GM18498 (cell line): Measurements from ENCODE around the gene ASXL2.
"Not testable (repeated sequence)": the region's sequence is repeated elsewhere in the genome, so short reads cannot be mapped to it uniquely, and the experiment has no call there.

Source experiments
- ATAC-seq: cut with Tn5 transposase; IDR thresholded peaks from one replicate; pipeline ENCODE4 v1.9.1; 2021; ENCODE audit warnings: mild to moderate bottlenecking, moderate library complexity; ENCODE audit not compliant: unreplicated experiment

Gene ASXL2

DNA sequence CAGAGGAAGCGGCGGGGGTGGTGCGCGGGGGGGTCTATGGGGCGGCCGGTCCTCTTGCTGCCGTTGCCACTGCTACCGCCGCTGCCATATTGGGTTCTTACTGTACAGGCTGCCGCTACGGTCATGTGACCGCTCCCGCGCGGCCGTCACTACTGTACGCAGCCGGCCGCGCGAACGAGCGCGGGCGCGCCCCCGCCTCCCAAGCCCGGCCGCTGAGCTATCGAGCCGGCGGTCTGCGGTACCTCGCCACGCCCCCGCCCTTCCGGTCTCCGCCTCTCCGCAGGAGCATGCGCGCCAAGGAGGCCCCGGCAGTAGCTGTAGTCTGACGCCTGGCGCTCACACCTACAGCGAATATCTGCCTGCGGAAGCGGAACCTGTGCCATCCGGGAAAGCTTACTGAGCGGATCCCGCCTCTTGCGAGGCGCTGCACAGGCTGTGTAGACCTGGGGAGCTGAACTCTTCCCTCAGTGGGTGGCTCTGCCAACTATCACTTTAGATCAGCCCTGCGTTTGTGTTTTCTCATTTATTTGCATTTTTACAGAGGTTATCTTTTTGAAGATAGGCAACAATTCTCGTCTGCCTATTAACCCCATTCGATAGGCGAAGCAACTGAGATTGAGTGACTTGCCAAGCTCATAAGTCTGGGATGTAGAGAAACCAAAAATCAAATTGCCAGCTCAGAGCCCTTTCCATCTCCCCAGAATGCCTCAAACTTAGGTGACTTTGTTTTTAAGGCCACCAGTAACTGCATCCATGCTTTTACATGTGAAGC, at the start of gene ASXL2:
TSS of gene ASXL2 (minus strand) at position 127 of the 772 bp plus-strand sequence. CDS start 265 bp downstream, outside the sequence.
- peak; percentile 92 for ATAC-seq

DNA sequence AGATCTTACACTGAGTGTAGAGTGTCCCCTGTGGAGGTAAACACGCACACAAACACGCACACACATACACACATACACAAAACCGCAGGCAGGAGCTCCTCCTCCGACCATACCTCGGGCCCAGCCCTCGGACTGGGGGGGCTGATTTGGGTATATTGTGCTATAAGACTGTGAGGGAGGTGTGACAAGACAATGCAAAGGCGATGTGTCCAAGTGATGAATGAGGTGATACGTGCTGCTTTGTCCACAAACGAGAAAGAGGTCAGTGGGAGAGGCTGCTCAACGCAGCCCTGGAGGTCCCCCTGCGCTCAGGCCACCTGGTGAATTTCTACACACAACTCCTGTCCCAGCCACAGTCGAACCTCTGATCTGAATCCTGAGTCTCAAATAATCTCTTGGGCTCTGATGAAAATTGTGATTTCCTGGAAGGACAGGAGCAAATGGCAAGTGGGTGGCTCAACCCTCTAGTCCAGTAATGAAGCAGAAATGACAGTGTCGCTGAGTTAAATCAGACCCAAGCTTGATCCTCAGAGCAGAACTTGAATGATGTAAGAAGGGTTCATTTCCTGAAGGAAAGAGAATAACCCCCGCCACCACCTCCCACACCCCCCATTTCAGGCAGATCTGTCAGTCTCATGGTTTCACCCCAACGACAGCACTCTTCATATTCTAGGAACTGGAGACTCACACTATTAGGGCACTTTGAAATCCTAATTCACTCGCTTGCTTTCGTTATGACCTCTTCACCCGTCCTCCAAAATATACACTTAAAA, 48.9 kb upstream of the ASXL2 start:
- ATAC-seq, result no peak

DNA sequence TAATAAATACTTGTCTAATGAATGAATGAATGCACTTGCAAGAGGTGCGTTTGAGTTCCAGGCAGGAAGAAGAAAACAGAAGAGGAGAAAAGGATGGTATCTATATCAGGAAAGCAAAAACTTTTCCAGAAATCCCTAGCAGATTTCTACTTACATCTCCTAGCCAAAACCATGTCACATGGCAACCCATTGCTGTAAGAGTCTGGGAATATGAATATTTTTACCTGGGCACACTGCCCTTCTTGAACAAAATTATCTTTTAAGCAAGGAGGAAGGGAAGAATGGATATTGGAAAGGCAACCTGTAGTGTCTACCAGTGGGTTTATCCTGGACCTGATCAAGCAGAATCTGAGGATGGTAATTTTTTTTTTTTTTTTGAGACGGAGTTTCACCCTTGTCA, 44.2 kb upstream of the ASXL2 start:
- ATAC-seq, result no peak

DNA sequence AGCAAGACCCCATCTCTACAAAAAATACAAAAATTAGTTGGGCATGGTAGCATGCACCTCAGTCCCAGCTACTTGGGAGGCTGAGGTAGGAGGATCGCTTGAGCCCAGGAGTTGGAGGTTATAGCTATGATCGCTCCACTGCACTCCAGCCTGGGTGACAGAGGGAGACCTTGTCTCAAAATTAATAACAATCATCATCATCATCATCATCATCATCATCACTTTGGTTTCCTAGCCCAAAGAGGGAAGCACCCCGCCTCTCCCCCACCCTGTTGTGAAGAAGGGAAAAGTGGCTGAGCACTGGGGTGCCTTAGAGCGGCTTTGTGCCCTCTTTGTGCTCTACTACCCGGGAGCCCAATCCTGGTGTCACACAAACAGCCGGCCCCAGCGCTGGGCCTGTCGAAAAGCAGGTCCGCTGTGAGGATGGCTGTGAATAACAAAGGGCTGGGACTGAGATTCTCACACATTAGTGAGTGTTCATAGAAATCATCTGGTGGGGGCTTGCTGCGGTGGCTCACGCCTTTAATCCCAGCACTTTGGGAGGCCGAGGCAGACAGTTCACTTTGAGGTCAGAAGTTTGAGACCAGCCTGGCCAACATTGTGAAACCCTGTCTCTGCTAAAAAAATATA, 42.6 kb upstream of the ASXL2 start:
- no peak for ATAC-seq

DNA sequence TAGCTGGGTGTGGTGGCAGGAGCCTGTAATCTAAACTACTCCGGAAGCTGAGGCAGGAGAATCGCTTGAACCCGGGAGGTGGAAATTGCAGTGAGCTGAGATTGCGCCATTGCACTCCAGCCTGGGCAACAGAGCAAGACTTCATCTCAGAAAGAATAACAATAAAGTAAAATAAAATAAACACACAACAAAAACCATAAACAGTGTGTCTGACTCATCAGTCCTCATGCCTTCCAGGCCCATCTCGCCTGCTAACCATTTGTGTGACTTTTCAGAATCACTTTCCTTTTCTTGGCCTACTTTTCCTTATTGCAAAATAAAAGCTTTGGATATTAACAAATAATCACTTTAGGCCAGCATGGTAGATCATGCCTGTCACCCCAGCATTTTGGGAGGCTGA, 42.0 kb upstream of the ASXL2 start:
- ATAC-seq, result no peak

DNA sequence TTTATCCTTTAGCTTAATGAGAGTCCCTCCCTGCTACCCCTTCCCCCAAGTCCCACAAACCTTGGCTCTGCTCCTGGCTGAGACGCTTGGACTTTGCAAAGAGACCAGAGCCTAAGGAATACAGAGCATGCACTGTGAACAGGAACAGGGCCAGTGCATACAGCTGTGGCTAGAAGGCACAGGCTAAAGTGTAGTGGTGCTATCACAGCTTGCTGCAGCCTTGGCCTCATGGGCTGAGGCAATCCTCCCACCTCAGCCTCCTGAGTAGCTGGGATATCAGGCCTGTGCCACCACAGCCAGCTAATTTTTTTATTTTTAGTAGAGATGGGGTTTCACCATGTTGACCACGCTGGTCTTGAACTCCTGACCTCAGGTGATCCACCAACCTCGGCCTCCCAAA, 39.5 kb upstream of the ASXL2 start:
- ATAC-seq, result no peak

DNA sequence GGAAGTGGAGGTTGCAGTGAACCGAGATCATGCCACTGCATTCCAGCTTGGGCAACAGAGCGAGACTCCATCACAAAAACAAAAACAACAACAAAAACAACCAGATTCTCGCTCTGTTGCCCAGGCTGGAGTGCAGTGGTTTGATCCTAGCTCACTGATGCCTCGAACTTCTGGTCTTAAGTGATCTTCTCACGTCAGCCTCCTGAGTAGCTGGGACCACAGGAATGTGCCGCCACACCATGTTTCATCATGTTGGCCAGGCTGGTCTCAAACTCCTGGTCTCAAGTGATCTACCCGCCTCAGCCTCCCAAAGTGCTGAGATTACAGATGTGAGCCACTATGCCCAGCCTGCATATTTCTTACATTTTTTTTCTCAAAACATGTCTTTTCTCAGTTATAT, 39.1 kb upstream of the ASXL2 start:
- not testable (repeated sequence) for ATAC-seq

DNA sequence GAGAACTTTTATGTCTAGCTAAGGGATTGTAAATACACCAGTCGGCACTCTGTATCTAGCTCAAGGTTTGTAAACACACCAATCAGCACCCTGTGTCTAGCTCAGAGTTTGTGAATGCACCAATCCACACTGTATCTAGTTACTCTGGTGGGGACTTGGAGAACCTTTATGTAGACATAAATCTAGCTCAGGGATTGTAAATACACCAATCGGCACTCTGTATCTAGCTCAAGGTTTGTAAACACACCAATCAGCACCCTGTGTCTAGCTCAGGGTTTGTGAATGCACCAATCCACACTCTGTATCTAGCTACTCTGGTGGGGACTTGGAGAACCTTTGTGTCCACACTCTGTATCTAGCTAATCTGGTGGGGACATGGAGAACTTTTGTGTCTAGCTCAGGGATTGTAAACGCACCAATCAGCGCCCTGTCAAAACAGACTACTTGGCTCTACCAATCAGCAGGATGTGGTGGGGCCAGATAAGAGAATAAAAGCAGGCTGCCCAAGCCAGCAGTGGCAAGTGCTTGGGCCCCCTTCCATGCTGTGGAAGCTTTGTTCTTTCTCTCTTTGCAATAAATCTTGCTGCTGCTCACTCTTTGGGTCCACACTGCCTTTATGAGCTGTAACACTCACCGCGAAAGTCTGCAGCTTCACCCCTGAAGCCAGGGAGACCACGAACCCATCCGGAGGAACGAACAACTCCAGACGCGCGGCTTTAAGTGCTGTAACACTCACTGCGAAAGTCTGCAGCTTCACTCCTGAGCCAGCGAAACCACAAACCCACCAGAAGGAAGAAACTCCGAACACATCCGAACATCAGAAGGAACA, 37.9 kb upstream of the ASXL2 start:
- ATAC-seq, result not testable (repeated sequence)

DNA sequence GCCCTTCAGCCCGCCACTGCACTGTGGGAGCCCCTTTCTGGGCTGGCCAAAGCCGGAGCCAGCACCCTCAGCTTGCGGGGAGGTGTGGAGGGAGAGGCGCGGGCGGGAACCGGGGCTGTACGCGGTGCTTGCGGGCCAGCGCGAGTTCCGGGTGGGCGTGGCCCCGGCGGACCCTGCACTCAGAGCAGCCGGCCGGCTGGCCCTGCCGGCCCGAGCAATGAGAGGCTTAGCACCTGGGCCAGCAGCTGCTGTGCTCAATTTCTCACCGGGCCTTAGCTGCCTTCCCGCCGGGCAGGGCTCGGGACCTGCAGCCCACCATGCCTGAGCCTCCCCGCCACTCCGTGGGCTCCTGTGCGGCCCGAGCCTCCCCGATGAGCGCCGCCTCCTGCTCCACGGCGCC, 37.1 kb upstream of the ASXL2 start:
- ATAC-seq, result not testable (repeated sequence)

DNA sequence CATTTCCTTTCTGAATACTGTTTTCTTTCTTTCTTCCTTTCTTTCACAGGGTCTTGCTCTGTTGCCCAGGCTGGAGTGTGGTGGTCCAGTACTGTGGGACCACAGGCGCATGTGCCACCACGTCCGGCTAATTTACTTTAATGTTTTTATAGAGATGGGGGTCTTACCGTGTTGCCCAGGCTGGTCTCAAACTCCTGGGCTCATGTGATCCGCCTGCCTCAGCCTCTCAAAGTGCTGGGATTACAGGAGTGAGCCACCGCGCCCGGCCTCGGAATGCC, 35.3 kb upstream of the ASXL2 start:
- ATAC-seq, result not testable (repeated sequence)

DNA sequence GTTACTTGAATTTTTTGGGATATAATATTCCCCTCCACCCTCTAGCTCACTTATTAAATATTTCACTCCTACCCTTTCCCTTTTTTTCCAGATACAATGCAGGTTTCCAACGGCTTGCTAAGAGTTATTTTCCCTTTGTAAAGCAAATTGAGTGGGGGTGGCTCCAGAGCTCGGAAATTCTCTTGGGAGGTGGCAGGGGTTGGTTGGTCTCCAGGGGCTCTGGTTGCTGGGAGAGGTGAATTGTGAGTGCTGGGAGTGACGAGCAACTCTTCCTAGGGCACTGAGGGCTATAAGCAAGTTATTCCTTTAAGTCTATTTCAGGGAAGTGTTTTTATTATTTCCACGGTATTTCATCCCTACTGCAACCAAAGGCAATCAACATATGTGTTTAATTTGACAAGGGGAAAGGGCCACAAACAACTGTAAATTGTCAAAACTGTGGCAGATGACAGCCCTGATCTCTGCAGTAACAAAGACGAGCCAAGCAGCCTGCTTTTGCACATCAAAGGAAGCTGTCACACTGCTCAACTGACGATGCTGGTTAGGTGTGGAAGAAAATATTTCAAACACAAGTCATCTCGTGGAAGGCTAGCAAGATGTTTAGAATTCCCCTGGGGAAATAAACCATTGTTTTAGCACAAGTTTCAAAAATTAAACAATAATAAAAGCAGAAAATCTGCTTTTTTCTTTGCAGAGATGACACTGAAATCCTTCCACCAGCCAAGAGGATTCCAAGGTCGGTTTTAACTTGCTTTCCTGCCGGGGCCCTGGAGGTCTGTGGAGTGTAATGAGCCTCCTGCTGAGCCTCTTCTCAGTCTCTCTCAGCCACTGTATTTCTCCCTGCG, 34.8 kb upstream of the ASXL2 start:
- ATAC-seq, result no peak

DNA sequence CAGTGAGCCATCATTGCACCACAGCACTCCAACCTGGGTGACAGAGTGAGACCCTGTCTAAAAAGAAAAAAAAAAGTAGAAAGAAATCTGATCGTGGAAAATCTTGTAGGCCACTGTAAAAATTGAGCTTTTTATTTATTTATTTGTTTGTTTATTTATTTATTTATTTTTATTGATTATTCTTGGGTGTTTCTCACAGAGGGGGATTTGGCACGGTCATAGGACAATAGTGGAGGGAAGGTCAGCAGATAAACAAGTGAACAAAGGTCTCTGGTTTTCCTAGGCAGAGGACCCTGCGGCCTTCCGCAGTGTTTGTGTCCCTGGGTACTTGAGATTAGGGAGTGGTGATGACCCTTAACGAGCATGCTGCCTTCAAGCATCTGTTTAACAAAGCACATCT, 31.3 kb upstream of the ASXL2 start:
- ATAC-seq, result not testable (repeated sequence)

DNA sequence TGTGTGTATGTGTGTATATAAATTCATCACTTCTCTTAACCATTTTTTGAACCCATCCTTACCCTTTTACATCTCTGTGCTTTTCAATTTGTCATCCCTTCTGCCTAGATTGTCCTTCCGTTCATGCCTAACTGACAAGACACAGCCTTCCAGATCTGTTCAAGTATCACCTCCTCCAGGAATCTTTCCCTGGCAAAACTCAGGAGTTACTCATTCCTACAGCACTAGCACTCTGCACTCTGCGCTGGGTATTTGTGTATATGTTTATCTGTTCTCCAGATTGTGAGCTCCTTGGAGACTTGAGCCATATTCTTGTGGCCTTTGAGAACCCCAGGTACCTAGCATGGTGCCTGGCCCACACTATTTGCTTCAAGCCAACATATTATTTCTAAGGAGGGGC, 26.8 kb upstream of the ASXL2 start:
- ATAC-seq, result no peak

DNA sequence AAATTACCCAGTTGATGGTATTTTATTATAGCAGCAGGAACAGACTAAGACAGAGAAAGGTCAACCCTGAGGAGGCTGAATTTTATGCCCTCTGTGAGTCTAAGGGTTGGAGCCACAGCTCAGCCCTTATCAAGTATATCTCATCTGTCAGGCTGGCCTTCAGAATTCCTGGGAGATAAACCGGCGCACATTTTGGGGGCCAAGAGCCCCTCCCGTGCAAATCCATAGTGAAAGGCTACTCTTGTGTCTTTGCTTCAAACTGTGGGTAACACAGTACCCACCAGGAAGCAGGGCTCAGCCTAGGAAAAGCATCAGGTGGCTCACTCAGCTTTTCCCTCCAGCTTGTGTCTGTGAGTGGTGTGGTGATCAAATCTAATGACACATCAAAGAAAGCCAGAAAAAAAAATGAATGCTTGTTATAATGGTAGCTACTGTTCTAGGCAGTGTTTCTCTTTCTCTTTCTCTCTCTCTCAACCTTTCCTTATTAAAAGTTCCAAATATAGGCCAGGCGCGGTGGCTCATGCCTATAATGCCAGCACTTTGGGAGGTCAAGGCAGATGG, 25.0 kb upstream of the ASXL2 start:
- no peak for ATAC-seq

DNA sequence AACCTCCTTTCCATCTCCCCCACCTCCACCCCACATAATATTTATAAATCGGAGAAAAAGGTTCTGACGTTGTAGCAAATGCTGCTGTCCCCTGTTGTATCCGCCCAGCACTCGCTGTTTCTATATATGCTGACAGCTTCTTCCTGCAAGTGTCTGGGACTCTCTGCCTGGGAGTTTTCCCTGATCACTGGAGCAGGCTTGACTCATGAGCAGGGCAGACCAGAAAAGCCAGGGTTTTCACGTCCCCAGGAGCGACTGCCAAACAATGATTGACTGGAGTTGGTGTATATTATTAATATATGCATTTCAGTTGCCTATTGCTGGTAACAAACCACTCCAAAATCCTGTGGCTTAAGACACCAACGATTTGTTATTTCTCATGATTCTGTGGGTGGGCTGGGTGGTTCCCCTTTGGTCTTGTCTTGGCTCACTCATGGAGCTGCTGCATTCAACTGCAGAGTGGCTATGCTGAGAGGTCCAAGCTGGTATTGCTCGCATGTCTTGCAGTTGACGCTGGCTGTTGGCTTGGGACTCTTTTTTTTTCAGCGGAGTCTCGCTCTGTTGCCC, 21.2 kb upstream of the ASXL2 start:
- ATAC-seq, result no peak

DNA sequence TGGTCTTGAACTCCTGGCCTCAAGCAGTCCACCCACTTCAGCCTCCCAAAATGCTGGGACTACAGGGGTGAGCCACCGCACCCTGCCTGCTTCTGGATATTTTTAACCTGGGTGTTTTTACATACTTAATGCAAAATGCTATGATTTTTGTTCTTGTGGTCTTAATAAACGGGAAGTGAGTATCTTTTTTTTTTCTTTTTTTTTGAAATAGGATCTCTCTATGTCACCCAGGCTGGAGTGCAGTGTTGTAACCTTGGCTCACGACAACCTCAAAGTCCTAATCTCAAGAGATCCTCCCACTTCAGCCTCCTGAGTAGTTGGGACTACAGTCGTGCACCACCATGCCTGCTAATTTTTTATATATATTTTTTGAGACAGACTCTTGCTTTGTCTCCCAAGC, 19.2 kb upstream of the ASXL2 start:
- ATAC-seq, result no peak

DNA sequence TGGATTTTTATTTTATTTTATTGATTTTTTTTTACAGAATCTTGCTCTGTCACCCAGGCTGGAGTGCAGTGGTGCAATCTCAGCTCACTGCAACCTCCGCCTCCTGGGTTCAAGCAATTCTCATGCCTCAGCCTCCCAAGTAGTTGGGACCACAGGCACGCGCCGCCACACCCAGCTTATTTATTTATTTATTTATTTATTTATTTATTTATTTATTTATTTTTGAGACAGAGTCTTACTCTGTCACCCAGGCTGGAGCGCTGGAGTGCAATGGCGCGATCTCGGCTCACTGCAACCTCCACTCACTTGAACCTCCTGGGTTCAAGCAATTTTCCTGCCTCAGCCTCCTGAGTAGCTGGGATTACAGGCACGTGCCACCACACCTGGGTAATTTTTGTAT, 18.0 kb upstream of the ASXL2 start:
- ATAC-seq, result not testable (repeated sequence)

DNA sequence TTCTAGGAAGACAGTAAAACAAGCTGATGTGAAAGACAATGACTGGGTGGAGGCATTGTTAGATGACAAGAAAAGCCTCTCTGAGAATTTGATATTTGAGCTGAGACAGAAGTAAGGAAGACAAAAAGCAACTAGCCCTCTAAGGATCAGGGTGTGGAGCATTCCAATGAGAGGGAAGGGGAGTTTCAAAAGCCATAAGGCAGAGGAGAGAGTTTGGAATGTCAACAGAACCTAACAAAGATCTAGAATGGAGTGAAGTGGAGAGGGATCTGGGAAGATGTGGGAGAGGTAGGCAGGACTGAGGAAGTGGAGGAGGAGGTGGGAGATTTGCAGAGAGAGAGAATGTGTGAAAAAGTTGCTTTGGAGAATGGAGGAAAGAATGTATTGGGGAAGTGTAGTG, 17.3 kb upstream of the ASXL2 start:
- no peak for ATAC-seq

DNA sequence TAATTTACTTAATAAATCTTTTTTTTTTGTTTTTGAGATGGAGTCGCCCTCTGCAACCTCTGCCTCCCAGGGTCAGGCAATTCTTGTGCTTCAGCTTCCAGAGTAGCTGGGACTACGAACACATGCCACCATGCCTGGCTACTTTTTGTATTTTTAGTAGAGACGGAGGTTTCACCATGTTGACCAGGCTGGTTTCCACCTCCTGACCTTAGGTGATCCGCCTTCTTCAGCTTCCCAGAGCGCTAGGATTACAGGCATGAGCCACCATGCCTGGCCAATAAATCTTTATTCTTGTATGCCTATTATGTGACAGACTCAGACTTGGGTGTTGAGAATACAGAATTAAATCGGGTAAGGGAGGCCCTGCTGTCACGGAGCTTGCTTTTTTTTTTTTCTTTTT, 16.7 kb upstream of the ASXL2 start:
- ATAC-seq, result no peak
